SK-N-MC (cell line): Measurements from ENCODE around the gene C16orf92.

Experiments used
- EZH2 ChIP-seq: fragments of 200-600 bp; sonication (generic); IDR thresholded peaks from one replicate; pipeline ENCODE4 v1.6.1; 2017; ENCODE audit warnings: antibody characterized with exemption
- FOXP2 ChIP-seq: optimal IDR thresholded peaks from 2 replicates; pipeline ENCODE3; 2011; ENCODE audit warnings: mild to moderate bottlenecking, moderate library complexity; ENCODE audit not compliant: insufficient read depth; ENCODE audit errors: extremely low read length, control extremely low read depth
- POLR2AphosphoS5 ChIP-seq: IDR thresholded peaks from 2 replicates; pipeline ENCODE4 v1.6.1; 2012; ENCODE audit warnings: mild to moderate bottlenecking, low read depth, low read length, borderline replicate concordance

DNA sequence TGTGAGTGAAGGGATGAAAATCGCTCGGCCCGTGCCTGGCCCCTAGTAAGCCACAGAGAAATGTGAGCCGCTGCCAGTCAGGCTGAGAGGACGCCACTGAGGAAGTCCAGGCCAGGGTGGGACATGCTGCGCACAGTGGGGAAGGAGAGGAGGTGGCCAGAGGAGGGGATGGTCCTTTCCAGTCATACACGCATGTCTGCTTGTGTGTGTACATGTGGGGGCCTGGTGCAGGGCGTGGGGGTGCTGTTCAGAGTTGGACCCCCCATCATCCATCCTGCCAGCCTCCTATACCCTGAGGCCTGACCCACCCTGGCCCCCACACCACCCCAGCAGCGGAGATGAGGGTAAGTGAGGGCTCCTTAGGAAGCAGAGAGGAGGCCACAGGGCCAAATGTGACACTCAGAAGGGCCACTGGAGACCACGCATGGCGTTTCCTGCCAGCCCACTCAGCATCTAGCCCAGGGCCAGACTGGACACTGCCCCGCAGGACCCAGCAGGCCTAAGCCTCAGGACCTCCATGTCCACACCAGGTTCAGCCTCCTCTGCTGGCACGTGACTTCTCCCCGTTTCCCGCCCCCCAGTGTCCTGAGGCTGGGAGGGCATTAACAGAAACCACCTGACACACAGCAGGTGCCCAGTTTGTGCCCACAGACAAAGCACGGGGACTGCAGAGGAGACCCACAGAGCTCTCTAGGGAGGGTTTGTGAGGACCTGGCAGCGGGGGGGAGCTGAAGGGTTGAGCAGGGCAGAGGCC is 19.2 kb upstream of the C16orf92 start:
- no peak for TF ChIP-seq EZH2
- TF ChIP-seq POLR2AphosphoS5, result no peak
- no peak for TF ChIP-seq FOXP2
